Stimulated activated naive CD8-positive, alpha-beta T cell treated with anti-CD3 and anti-CD28 coated beads, Interleukin-15, Interleukin-2, amounts not matched to agents 100 U/mL and 50 U/mL, for 24 hours (primary cell): Measurements from ENCODE around the gene MYOCOS.

Source experiments
- ATAC-seq: fragments of 150-1000 bp; cut with Tn5 transposase; one replicate; pipeline ENCODE4 v1.10.0; 2021
- DNase-seq: peaks from one replicate; pipeline ENCODE4 v3.0.0; 2021

Gene MYOCOS

DNA sequence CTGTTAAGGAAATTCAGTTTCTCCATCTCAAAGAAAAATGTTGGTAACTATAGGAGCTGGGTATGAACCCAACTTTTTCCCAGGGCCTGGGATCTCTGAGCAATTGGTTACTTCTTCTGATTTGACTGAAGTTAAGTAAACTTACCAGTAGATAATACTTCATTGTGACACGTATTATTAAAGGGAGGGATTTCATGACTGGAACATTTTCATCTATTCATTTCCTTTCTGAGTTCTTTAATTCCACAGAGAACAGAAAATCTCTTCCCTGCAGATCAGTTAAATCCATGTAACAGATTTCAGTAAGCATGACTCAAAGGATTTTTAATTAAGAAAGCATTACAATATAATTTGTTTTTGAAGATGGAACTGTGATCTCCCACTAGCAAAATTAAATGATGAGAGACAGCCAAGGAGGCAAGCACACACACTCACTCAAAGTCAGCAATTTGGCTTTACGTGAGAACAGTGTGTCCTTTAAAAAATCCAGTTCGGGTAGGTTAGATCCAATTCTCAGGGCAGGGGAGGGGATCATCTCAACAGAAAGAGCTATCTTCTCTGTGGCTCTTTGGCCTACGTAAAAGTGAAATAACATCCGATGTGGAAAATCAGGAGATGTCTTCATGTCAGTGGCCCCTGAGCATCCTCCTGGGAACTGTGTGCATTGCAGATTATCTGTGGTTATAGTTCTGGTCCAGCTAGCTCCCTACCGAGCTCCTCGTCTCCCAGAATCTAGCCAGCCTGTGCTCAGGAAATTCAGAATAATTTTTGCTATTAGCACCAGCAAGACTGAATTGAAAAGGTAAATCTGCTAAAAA, 41.2 kb downstream of the MYOCOS start:
- ATAC-seq: no peak
- DNase-seq: no peak

DNA sequence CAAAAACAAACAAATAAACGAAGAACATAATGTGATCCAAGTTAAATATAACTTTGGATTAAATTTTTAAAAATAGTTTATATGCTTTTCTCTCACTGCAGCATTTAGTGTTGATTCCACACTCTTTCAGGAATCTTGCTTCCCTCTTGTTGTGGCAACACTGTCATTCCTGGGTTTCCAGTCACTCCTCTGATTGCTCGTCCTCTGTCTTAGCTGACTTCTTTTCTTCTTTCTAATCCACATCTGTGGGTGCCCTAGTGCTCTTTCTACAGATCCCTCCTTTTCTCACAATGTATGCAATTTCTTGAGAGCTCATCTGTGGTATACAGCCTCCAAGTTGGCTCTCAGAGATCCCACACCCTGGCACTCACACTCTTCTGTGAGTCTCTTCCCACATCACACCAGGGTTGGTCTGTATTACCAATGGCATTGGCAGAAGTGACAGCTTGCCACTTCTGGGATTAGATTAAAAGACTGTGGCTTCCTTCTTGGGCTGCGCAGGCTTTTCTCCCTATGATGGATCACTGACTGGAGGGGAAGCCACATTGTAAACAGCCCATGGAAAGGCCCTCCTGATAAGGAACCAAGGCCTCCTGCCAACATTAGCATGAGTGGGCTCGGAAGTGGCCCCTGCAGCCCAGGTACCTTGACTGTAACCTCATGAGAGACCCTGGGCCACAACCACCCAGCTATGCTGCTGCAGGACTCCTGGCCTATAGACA, 42.0 kb downstream of the MYOCOS start:
- no peak for DNase-seq
- no peak for ATAC-seq

DNA sequence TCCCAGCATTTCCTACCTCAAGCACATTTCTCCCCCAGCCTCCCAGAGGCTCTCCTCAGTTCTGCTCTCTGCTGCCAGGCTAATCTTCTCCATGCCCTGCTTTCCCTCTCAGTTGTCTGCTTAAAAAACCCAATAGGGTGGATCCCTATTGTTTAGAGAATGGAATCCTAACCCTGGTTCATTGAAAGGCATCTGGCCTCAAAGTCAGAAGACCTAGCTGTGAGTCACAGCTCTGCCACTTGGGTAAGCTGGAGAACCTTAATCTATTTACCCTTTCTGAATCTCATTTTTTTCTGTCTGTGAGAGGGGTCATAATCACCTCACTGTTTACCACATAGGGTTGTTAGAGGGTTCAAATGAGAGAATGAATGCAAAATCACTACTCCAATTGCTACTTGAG, 42.9 kb downstream of the MYOCOS start:
- ATAC-seq (no peak), DNase-seq (no peak)

DNA sequence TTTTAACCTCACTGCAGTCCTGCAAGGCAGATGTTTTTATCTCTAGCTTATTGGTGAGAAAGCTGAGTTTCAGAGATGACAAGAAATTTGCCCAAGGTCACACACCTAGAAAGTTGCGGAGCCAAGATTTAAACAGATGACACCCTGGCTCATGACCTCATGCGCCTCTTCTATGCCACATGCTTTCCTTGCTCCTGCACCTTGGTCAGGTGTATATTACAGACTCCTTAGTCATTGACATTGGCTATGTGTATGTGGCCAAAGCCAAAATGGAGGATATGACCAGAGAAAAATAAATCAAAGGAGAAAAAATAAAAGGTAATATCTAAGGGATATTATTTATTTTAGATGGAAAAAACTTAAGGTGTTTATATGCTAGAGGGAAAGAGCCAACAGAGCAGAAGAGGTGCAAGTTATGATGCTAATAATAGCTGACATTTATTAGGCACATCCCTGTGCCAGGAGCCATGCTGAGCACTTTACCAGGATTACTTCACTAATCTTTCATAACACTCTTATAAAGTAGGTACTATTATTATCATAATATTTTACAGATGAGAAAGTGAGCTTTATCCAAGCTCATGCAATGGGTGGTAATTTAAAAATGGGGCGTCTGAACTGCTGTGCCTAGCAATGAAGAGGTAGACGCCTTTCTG, 44.2 kb downstream of the MYOCOS start:
- no peak for DNase-seq
- no peak for ATAC-seq

DNA sequence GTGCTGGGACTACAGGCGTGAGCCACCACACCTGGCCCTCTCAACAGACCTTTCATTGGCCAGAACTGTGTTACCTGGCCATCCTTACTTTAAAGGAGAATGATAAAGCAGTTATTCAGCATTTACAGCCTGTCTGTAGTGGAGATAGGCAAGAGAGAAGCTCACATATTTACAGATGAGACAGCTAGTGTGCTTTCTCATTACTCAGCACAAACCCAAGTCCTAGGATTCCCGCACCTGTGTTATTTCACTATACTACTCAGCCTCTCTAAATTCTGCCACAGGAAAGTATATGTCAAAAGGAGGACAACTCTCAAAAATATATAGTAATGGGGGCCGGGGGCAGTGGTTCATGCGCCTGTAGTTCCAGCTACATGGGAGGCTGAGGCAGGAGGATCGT, 46.3 kb downstream of the MYOCOS start:
- no peak for ATAC-seq

DNA sequence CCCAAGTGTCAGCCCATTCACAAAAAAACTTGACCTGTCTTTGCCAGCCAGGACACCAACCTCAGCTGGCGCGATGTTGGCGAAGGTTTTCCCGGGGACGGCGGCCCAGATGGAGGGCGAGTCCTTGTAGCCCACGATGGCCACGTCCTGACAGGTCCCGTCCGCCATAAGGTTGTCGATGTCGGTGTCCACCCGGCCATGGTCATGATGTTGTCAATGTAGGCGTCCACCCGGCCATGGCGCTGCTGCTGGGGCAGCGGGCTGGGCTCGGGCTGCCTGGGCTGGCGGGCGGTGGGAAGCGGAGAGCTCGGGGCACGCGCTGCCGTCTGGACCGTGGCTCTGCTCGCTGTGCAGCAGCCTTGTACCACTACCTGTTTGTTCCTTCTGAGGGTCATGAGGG, 48.7 kb downstream of the MYOCOS start:
- ATAC-seq (no peak), DNase-seq (no peak)

More for the DNA sequence above, 46.3 kb downstream of the MYOCOS start:
- DNase-seq: no peak

DNA sequence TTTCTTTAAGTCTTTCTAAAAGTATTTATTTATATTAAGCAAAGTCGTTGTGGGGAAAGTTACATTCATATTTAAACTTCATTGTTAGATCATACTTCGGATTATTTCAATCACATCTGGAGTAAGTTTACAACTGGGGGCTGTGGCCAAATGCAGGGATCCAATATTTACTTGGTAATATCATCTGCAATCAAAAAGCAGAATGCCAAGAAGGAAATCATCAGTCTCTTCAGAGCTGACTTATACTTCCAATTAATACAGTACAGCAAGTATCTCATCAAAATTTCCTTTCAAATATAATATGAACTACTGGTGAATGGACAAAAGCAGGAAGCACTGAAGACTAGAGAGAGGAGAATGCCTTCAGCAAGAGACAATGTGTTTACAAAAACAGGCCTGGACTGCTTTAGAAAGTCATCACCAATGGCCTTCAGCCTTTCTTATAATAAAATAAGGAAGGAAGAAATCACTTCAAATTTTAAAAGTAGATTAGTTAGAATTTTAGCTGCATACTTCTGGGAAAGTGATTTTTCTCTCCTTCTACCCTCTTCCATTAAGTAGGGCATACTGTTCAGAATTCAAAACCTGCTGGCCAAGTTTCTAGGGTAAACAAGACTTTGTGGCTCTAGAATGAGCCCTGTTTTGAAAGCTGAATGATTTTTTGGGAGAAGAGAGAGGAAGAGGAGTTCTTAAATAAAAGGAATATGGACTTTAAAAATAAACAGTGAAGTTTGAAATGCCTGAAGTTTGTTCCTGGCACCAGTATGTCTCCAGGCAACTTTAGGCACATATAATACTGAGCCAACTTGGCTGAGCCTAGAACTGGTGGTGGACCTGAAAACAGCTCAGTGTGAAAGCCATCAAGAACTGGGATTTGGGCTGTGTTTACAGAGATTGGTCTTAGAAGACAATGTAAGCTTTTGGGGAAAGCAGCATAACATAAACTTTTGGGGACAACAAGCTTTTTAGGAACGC, 52.7 kb downstream of the MYOCOS start:
- no peak for DNase-seq
- no peak for ATAC-seq
